Measurements from ENCODE around the gene DHCR24.

DHCR24 gene

GRCh38 chr1:54926970-54927369 lies 40.0 kb upstream of the DHCR24 start:
- Histone ChIP-seq H3K4me2 (ENCODE audit: low read length) (no peak overlapping the region), H2BK12ac (ENCODE audit: low read length) (no peak overlapping the region), H3K27ac (ENCODE audit: low read depth, low read length) (no peak overlapping the region), H3K9me3 (ENCODE audit: insufficient read depth, low read depth, low read length) (peaks cover 4% of the 10 kb centered on the region), H3K27me3 (ENCODE audit: insufficient read depth, low read length) (no peaks in the 10 kb centered on the region), H3K14ac (ENCODE audit: low read length) (no peak overlapping the region), H4K91ac (ENCODE audit: low read depth, low read length) (no peak overlapping the region), H2BK120ac (ENCODE audit: insufficient read depth, low read length, poor library complexity) (no peak overlapping the region), H3K4me1 (ENCODE audit: control insufficient read depth in 1 of 2, insufficient read depth in 2 of 2, low read length in 2 of 2) (no peaks in the 10 kb centered on the region), H2BK5ac (ENCODE audit: low read depth, low read length, poor library complexity) (no peak overlapping the region), H2AFZ (ENCODE audit: insufficient read depth, low read length, poor library complexity) (no peak overlapping the region), H3K23ac (ENCODE audit: low read length) (no peak overlapping the region), H3K18ac (ENCODE audit: low read length) (no peak overlapping the region), H3K79me2 (ENCODE audit: control insufficient read depth, insufficient read depth, low read length, poor library complexity) (no peaks in the 10 kb centered on the region), H3K79me1 (ENCODE audit: low read length) (no peaks in the 10 kb centered on the region), H3K36me3 (ENCODE audit: control insufficient read depth in 1 of 2, insufficient read depth in 2 of 2, low read length in 2 of 2) (no peaks in the 10 kb centered on the region), H3K9ac (ENCODE audit: low read length) (no peak overlapping the region), H4K8ac (ENCODE audit: low read depth, low read length) (no peak overlapping the region), H2AK5ac (ENCODE audit: low read length) (no peak overlapping the region), H3K4me3 (ENCODE audit: low read depth, low read length) (no peak overlapping the region), H4K12ac (ENCODE audit: low read depth, low read length) (no peak overlapping the region), H3K4ac (ENCODE audit: low read depth, low read length) (no peak overlapping the region)
- WGBS (ENCODE audit: extremely low coverage, insufficient coverage, insufficient read length), result no CpG with 5 or more reads among the region's 2 CpGs
- no peak for DNase-seq

DNA sequence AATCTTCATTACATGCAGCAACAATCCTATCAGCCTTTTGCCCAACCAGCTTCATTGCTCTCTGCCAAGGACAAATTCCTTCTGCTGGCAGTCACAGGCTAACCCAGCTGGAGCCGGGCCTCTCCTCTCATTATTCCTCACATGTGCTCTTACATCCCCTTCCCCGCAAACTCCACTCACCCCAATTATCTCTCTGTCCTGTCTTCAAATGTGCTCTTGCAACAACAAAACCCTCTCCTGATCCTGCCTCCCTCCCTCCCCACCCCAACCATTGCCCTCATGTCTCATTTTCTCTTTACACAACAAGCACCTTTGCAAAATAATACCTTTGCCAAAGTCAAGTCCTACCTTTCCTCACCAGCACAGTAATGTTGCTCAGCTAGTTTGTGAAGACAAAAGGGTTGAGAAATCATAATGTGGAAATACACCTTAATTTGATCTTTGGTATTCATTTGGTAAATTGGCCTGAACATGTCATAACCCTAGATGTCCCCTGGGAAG lies 36.0 kb upstream of the DHCR24 start:
- H2AFZ ChIP-seq (ENCODE audit: insufficient read depth, low read length, poor library complexity), result no peak overlapping the region
- H3K27ac ChIP-seq (ENCODE audit: low read depth, low read length), result no peak overlapping the region
- H3K27me3 ChIP-seq (ENCODE audit: insufficient read depth, low read length), result no peaks in the 10 kb centered on the region
- DNase-seq, result peak; percentile 35 to 84
- no peak overlapping the region for H3K23ac ChIP-seq (ENCODE audit: low read length)
- H3K4me2 ChIP-seq (ENCODE audit: low read length), result no peak overlapping the region
- no peaks in the 10 kb centered on the region for H3K4me1 ChIP-seq (ENCODE audit: control insufficient read depth in 1 of 2, insufficient read depth in 2 of 2, low read length in 2 of 2)
- no peak overlapping the region for H2BK120ac ChIP-seq (ENCODE audit: insufficient read depth, low read length, poor library complexity)
- H3K9me3 ChIP-seq (ENCODE audit: insufficient read depth, low read depth, low read length), result peaks cover 4% of the 10 kb centered on the region
- H3K9ac ChIP-seq (ENCODE audit: low read length), result no peak overlapping the region
- no peak overlapping the region for H4K91ac ChIP-seq (ENCODE audit: low read depth, low read length)
- H3K18ac ChIP-seq (ENCODE audit: low read length), result no peak overlapping the region
- no peaks in the 10 kb centered on the region for H3K79me2 ChIP-seq (ENCODE audit: control insufficient read depth, insufficient read depth, low read length, poor library complexity)
- no peak overlapping the region for H2AK5ac ChIP-seq (ENCODE audit: low read length)
- H3K4ac ChIP-seq (ENCODE audit: low read depth, low read length), result no peak overlapping the region
- no peaks in the 10 kb centered on the region for H3K36me3 ChIP-seq (ENCODE audit: control insufficient read depth in 1 of 2, insufficient read depth in 2 of 2, low read length in 2 of 2)
- no peak overlapping the region for H2BK12ac ChIP-seq (ENCODE audit: low read length)
- H3K14ac ChIP-seq (ENCODE audit: low read length), result no peak overlapping the region
- H4K12ac ChIP-seq (ENCODE audit: low read depth, low read length), result no peak overlapping the region
- WGBS (ENCODE audit: extremely low coverage, insufficient coverage, insufficient read length), result no CpG with 5 or more reads among the region's 2 CpGs
- no peaks in the 10 kb centered on the region for H3K79me1 ChIP-seq (ENCODE audit: low read length)
- H4K8ac ChIP-seq (ENCODE audit: low read depth, low read length), result no peak overlapping the region
- no peak overlapping the region for H2BK5ac ChIP-seq (ENCODE audit: low read depth, low read length, poor library complexity)
- no peak overlapping the region for H3K4me3 ChIP-seq (ENCODE audit: low read depth, low read length)

GRCh38 chr1:54922040-54922761 lies 35.2 kb upstream of the DHCR24 start:
- H2BK12ac ChIP-seq (ENCODE audit: low read length), result no peak overlapping the region
- no peak overlapping the region for H3K23ac ChIP-seq (ENCODE audit: low read length)
- H3K79me2 ChIP-seq (ENCODE audit: control insufficient read depth, insufficient read depth, low read length, poor library complexity), result no peaks in the 10 kb centered on the region
- H4K8ac ChIP-seq (ENCODE audit: low read depth, low read length), result no peak overlapping the region
- no peaks in the 10 kb centered on the region for H3K79me1 ChIP-seq (ENCODE audit: low read length)
- no peak overlapping the region for H3K27ac ChIP-seq (ENCODE audit: low read depth, low read length)
- no peaks in the 10 kb centered on the region for H3K4me1 ChIP-seq (ENCODE audit: control insufficient read depth in 1 of 2, insufficient read depth in 2 of 2, low read length in 2 of 2)
- no peak overlapping the region for H3K9ac ChIP-seq (ENCODE audit: low read length)
- no peak overlapping the region for H4K91ac ChIP-seq (ENCODE audit: low read depth, low read length)
- H3K27me3 ChIP-seq (ENCODE audit: insufficient read depth, low read length), result no peaks in the 10 kb centered on the region
- no peak overlapping the region for H3K4me2 ChIP-seq (ENCODE audit: low read length)
- no peak overlapping the region for H2AK5ac ChIP-seq (ENCODE audit: low read length)
- DNase-seq, result no peak
- no peak overlapping the region for H2BK120ac ChIP-seq (ENCODE audit: insufficient read depth, low read length, poor library complexity)
- WGBS (ENCODE audit: extremely low coverage, insufficient coverage, insufficient read length), result no CpG with 5 or more reads among the region's 4 CpGs
- H3K36me3 ChIP-seq (ENCODE audit: control insufficient read depth in 1 of 2, insufficient read depth in 2 of 2, low read length in 2 of 2), result no peaks in the 10 kb centered on the region
- no peak overlapping the region for H4K12ac ChIP-seq (ENCODE audit: low read depth, low read length)
- H3K18ac ChIP-seq (ENCODE audit: low read length), result no peak overlapping the region
- H2BK5ac ChIP-seq (ENCODE audit: low read depth, low read length, poor library complexity), result no peak overlapping the region
- peaks cover 4% of the 10 kb centered on the region for H3K9me3 ChIP-seq (ENCODE audit: insufficient read depth, low read depth, low read length)
- no peak overlapping the region for H3K4ac ChIP-seq (ENCODE audit: low read depth, low read length)
- no peak overlapping the region for H3K14ac ChIP-seq (ENCODE audit: low read length)
- no peak overlapping the region for H3K4me3 ChIP-seq (ENCODE audit: low read depth, low read length)
- no peak overlapping the region for H2AFZ ChIP-seq (ENCODE audit: insufficient read depth, low read length, poor library complexity)

GRCh38 chr1:54919367-54920359 lies 32.7 kb upstream of the DHCR24 start:
- H2BK12ac ChIP-seq (ENCODE audit: low read length), result no peak overlapping the region
- no peak overlapping the region for H3K4ac ChIP-seq (ENCODE audit: low read depth, low read length)
- H2BK5ac ChIP-seq (ENCODE audit: low read depth, low read length, poor library complexity), result no peak overlapping the region
- no peak overlapping the region for H4K8ac ChIP-seq (ENCODE audit: low read depth, low read length)
- no peak overlapping the region for H3K4me3 ChIP-seq (ENCODE audit: low read depth, low read length)
- DNase-seq, result no peak
- H3K23ac ChIP-seq (ENCODE audit: low read length), result no peak overlapping the region
- no peak overlapping the region for H4K91ac ChIP-seq (ENCODE audit: low read depth, low read length)
- no peaks in the 10 kb centered on the region for H3K79me2 ChIP-seq (ENCODE audit: control insufficient read depth, insufficient read depth, low read length, poor library complexity)
- no peaks in the 10 kb centered on the region for H3K27me3 ChIP-seq (ENCODE audit: insufficient read depth, low read length)
- no peak overlapping the region for H2AFZ ChIP-seq (ENCODE audit: insufficient read depth, low read length, poor library complexity)
- no peak overlapping the region for H3K18ac ChIP-seq (ENCODE audit: low read length)
- H3K4me1 ChIP-seq (ENCODE audit: control insufficient read depth in 1 of 2, insufficient read depth in 2 of 2, low read length in 2 of 2), result no peaks in the 10 kb centered on the region
- peaks cover 1% of the 10 kb centered on the region for H3K9me3 ChIP-seq (ENCODE audit: insufficient read depth, low read depth, low read length)
- no peak overlapping the region for H2BK120ac ChIP-seq (ENCODE audit: insufficient read depth, low read length, poor library complexity)
- no peak overlapping the region for H4K12ac ChIP-seq (ENCODE audit: low read depth, low read length)
- no peak overlapping the region for H2AK5ac ChIP-seq (ENCODE audit: low read length)
- H3K79me1 ChIP-seq (ENCODE audit: low read length), result no peaks in the 10 kb centered on the region
- no peak overlapping the region for H3K4me2 ChIP-seq (ENCODE audit: low read length)
- H3K36me3 ChIP-seq (ENCODE audit: control insufficient read depth in 1 of 2, insufficient read depth in 2 of 2, low read length in 2 of 2), result no peaks in the 10 kb centered on the region
- WGBS (ENCODE audit: extremely low coverage, insufficient coverage, insufficient read length), result no CpG with 5 or more reads among the region's 6 CpGs
- H3K14ac ChIP-seq (ENCODE audit: low read length), result no peak overlapping the region
- H3K27ac ChIP-seq (ENCODE audit: low read depth, low read length), result no peak overlapping the region
- no peak overlapping the region for H3K9ac ChIP-seq (ENCODE audit: low read length)

All from trophoblast cell (in vitro differentiated cells and primary cell).